Prostate gland (tissue), 2 donors: Measurements from ENCODE around the gene UQCRC1. TPM values are rescaled to one million over a fixed set of nuclear protein-coding genes. Genes with fewer than 3 reads are reported as not detected.

Source experiments
- DNase-seq: peaks from one replicate; pipeline ENCODE4 v3.0.0-alpha.2; 2019; ENCODE audit warnings: low spot score
- H3K27ac ChIP-seq, 2 donors: fragments of 200-600 bp; sonication (generic); 2 replicates each; pipeline ENCODE4 v1.5.1; 2017 to 2019
- H3K27me3 ChIP-seq: fragments of 200-600 bp; sonication (generic); replicated peaks from 2 replicates; pipeline ENCODE4 v1.5.1; 2019; ENCODE audit not compliant: insufficient read depth
- H3K36me3 ChIP-seq, 2 donors: fragments of 200-600 bp; sonication (generic); 1 replicate in 1 of 2; 2 replicates in 1 of 2; pipeline versions ENCODE4 v1.5.1 to v1.8.1; 2017 to 2019
- H3K4me1 ChIP-seq: fragments of 200-600 bp; sonication (generic); replicated peaks from 2 replicates; pipeline ENCODE4 v1.5.1; 2019
- H3K4me3 ChIP-seq, 2 donors: fragments of 200-600 bp; sonication (generic); 2 replicates each; pipeline ENCODE4 v1.5.1; 2017 to 2019
- H3K9me3 ChIP-seq: fragments of 200-600 bp; sonication (generic); 2 replicates; pipeline ENCODE4 v1.5.1; 2017
- POLR2A ChIP-seq: fragments of 450-650 bp; IDR thresholded peaks from one replicate; pipeline ENCODE4 v1.6.1; 2016; ENCODE audit warnings: antibody characterized with exemption, mild to moderate bottlenecking
- POLR2AphosphoS5 ChIP-seq: sonication (generic); formaldehyde crosslinking; IDR thresholded peaks from one replicate; pipeline ENCODE4 v1.6.1; 2017; ENCODE audit warnings: antibody characterized with exemption
- WGBS: methylation state at CpG from one replicate; pipeline ENCODE4 v1.1.5; 2018; 5-methylcytosine and 5-hydroxymethylcytosine counted together
- intact Hi-C: fragments of 100-400 bp; cut with DNase I; formaldehyde crosslinking; loops from one replicate; pipeline ENCODE4 v1.14.2; 2022
- total RNA-seq, 2 donors: library from RNA; depleted of rRNA; stranded (reverse); fragments of >200 nt; gene quantifications; one replicate each; pipeline ENCODE4 v1.1.0, GENCODE V29; 2016
- TF ChIP-seq, protein P1 (sequence below), 4 experiments: fragments of 200-600 bp in 2 of 4; fragments of 450-650 bp in 2 of 4; sonication (generic) in 2 of 4; IDR thresholded peaks; 1 replicate in 3 of 4; 2 replicates in 1 of 4; pipeline ENCODE4 v1.5.1; 2016 to 2019; ENCODE audit warnings: antibody characterized with exemption in 4 of 4, mild to moderate bottlenecking in 2 of 4, moderate library complexity in 2 of 4

UQCRC1 gene
- total RNA-seq, 2 donors from 2014 or later = 239 to 251 TPM

DNA sequence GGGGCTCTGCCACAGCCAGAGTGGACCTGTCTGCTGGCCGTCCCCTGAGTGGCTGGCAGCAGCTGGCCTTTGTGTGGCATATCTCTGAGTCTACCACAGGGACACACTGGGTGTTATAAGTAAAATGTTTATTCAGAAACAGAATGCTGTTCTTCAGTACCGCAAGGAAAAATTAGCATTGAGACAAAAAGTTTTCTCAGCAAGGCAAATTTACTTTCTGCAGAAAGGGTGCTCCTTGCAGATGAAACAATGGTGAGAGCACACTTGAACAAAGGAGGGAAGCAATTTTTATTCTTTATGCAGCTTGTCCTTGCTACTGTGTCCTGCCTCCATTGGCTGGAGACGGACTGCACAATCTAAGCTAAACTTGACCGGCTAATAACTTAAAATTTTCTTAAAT, 8.1 kb upstream of the UQCRC1 start:
- no peaks in the 10 kb centered on the region for H3K36me3 ChIP-seq
- no peak for TF ChIP-seq POLR2AphosphoS5
- TF ChIP-seq, protein P1, sequence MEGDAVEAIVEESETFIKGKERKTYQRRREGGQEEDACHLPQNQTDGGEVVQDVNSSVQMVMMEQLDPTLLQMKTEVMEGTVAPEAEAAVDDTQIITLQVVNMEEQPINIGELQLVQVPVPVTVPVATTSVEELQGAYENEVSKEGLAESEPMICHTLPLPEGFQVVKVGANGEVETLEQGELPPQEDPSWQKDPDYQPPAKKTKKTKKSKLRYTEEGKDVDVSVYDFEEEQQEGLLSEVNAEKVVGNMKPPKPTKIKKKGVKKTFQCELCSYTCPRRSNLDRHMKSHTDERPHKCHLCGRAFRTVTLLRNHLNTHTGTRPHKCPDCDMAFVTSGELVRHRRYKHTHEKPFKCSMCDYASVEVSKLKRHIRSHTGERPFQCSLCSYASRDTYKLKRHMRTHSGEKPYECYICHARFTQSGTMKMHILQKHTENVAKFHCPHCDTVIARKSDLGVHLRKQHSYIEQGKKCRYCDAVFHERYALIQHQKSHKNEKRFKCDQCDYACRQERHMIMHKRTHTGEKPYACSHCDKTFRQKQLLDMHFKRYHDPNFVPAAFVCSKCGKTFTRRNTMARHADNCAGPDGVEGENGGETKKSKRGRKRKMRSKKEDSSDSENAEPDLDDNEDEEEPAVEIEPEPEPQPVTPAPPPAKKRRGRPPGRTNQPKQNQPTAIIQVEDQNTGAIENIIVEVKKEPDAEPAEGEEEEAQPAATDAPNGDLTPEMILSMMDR (IDR thresholded peaks at IDR 0.05) = no peak
- TF ChIP-seq POLR2A = no peak
- no peaks in the 10 kb centered on the region for H3K4me1 ChIP-seq
- no peaks in the 10 kb centered on the region for H3K9me3 ChIP-seq
- DNase-seq = no peak
- 98% methylated on average over 4 of the region's 4 CpGs for WGBS
- peak overlapping the region; percentile 49 to 68 for H3K27ac ChIP-seq
- no peak overlapping the region for H3K4me3 ChIP-seq
- H3K27me3 ChIP-seq = no peaks in the 10 kb centered on the region
- intact Hi-C loops = loop anchor here (10.0 kb wide), 1 partner anchor 163 kb away; no protein-coding TSS in a partner anchor

DNA sequence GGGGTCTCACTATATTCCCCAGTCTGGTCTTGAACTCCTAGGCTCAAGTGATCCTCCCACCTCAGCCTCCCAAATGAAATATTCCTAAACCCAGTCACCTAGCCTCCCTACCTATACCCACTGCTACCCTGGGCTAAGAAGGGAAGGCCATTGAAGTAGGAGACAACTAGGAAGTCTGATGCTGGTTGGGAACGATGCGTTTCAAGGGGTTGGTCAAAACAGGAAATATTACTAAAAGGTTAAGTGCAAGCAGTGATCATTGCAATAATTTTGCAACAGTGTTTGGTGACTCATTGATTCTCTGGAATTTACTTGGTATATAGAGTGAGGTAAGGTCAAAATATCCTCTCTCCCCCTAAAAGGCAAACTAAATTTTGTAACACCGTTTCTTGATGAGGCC, 4.6 kb upstream of the UQCRC1 start:
- no peak overlapping the region for H3K27ac ChIP-seq
- TF ChIP-seq POLR2AphosphoS5 = no peak
- TF ChIP-seq POLR2A = no peak
- TF ChIP-seq, protein P1 (IDR thresholded peaks at IDR 0.05) = no peak

DNA sequence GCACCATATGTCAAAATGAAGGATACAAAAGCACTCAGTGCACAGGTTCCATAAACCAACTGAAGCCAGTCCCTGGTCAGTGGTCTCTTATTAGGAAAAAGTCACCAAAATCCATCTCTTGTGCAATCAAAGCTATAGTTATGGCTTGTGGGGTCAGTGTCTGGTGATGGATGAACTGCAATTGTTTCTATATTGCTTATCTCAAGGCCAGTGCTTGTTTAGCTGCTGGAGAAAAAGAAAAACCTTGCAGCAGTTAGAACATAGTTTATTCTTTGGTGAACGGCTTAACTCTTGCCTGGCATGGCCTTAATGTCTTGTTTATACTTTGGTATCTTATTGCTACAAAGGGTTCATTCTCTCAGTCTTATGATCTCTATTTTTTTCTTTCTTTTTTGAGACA, 2.9 kb upstream of the UQCRC1 start:
- intact Hi-C loops = loop anchor here (10.0 kb wide), 1 partner anchor 158 kb away; no protein-coding TSS in a partner anchor
- no peak overlapping the region for H3K27ac ChIP-seq
- no peak for DNase-seq
- TF ChIP-seq POLR2A = no peak
- TF ChIP-seq POLR2AphosphoS5 = no peak
- TF ChIP-seq, protein P1 (IDR thresholded peaks at IDR 0.05) = no peak
- H3K27me3 ChIP-seq = no peaks in the 10 kb centered on the region
- no peak overlapping the region for H3K4me3 ChIP-seq
- no peaks in the 10 kb centered on the region for H3K36me3 ChIP-seq
- no peaks in the 10 kb centered on the region for H3K4me1 ChIP-seq
- 61% methylated on average over 1 of the region's 1 CpG for WGBS
- no peaks in the 10 kb centered on the region for H3K9me3 ChIP-seq

More for the DNA sequence above, 4.6 kb upstream of the UQCRC1 start:
- no peaks in the 10 kb centered on the region for H3K27me3 ChIP-seq
- WGBS = 81% methylated on average over 3 of the region's 3 CpGs
- intact Hi-C loops = loop anchor here (10.0 kb wide), 1 partner anchor 159 kb away; no protein-coding TSS in a partner anchor
- no peaks in the 10 kb centered on the region for H3K36me3 ChIP-seq
- no peak overlapping the region for H3K4me3 ChIP-seq
- no peak for DNase-seq
- H3K9me3 ChIP-seq = no peaks in the 10 kb centered on the region
- no peaks in the 10 kb centered on the region for H3K4me1 ChIP-seq

DNA sequence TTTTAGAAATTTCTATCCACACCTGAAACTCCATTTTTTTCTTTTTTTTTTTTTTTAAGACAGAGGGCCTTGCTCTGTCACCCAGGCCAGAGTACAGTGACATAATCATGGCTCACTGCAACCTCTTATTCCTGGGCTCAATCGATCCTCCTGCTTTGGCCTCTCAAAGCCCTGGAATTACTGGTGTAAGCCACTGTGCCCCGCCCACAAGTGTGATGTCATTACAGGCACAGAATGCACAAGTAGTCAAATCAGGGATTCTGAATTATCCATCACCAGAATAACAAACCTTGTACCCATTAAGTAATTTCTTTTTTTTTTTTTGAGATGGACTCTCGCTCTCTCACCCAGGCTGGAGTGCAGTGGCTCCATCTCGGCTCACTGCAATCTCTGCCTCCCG, 1.9 kb downstream of the UQCRC1 start:
- peaks cover 18 to 24% of the 10 kb centered on the region in 2 donors for H3K36me3 ChIP-seq
- H3K27me3 ChIP-seq = no peaks in the 10 kb centered on the region

DNA sequence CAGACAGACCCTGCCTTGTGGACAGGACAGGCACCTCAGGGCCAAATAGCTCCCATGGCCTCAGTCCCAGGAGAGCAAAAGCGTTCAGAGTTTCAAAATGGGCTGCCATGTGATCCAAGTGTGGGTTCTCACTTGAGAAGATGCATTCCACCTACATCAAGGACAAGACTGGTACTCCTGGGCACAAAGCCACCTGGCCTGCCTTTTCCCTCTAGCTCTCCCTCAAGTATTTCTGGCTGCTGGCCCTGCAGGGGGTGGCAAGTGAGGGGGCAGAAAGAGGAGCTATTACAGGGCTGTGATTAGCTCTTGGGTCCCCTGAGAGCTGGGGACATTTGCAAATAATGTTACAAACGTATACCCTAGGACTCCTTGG, 7.8 kb downstream of the UQCRC1 start:
- Histone ChIP-seq H3K36me3 (peaks cover 18 to 40% of the 10 kb centered on the region in 2 donors), H3K4me3 (no peak overlapping the region), H3K4me1 (peaks cover 19% of the 10 kb centered on the region), H3K9me3 (no peaks in the 10 kb centered on the region), H3K27me3 (no peaks in the 10 kb centered on the region), H3K27ac (peak overlapping the region in 1 of 2 donors; percentile 79)
- intact Hi-C loops = no loop called here
- TF ChIP-seq, protein P1 (IDR thresholded peaks at IDR 0.05) = no peak
- no peak for TF ChIP-seq POLR2AphosphoS5
- no peak for TF ChIP-seq POLR2A
- peak; percentile 15 for DNase-seq
- WGBS = 47% methylated on average over 2 of the region's 2 CpGs

More for the DNA sequence above, 1.9 kb downstream of the UQCRC1 start:
- no peaks in the 10 kb centered on the region for H3K4me1 ChIP-seq
- H3K9me3 ChIP-seq = no peaks in the 10 kb centered on the region
- DNase-seq = no peak
- no peak for TF ChIP-seq POLR2AphosphoS5
- no peak for TF ChIP-seq POLR2A
- TF ChIP-seq, protein P1 (IDR thresholded peaks at IDR 0.05) = no peak
- 94% methylated on average over 5 of the region's 5 CpGs for WGBS
- no peak overlapping the region for H3K27ac ChIP-seq
- intact Hi-C loops = no loop called here
- no peak overlapping the region for H3K4me3 ChIP-seq
